ENCODE measurements around the gene RTN3.

Gene RTN3

GRCh38 chr11:63804259-63804658, 123.0 kb downstream of the RTN3 start:
- DNase-seq (ENCODE audit: extremely low spot score): no peak
- POLR2A ChIA-PET: no interaction called here
- TF ChIP-seq, protein P1, sequence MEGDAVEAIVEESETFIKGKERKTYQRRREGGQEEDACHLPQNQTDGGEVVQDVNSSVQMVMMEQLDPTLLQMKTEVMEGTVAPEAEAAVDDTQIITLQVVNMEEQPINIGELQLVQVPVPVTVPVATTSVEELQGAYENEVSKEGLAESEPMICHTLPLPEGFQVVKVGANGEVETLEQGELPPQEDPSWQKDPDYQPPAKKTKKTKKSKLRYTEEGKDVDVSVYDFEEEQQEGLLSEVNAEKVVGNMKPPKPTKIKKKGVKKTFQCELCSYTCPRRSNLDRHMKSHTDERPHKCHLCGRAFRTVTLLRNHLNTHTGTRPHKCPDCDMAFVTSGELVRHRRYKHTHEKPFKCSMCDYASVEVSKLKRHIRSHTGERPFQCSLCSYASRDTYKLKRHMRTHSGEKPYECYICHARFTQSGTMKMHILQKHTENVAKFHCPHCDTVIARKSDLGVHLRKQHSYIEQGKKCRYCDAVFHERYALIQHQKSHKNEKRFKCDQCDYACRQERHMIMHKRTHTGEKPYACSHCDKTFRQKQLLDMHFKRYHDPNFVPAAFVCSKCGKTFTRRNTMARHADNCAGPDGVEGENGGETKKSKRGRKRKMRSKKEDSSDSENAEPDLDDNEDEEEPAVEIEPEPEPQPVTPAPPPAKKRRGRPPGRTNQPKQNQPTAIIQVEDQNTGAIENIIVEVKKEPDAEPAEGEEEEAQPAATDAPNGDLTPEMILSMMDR (IDR thresholded peaks at IDR 0.05; ENCODE audit: control extremely low read depth, extremely low read depth, low read depth, missing control alignments): no peak
- CTCF ChIA-PET: no interaction called here

GRCh38 chr11:63805844-63806415, 124.6 kb downstream of the RTN3 start:
- POLR2A ChIA-PET: interaction anchor here (0.6 kb wide), 1 partner anchor 15 kb away, joined by 4 read pairs; no protein-coding TSS in a partner anchor
- CTCF ChIA-PET: interaction anchor here (0.8 to 1.7 kb wide), 3 partner anchors 10 to 195 kb away, joined by 3 to 4 read pairs (median 3); partner anchors contain the start of gene MARK2
- DNase-seq (ENCODE audit: extremely low spot score): no peak
- TF ChIP-seq, protein P1 (IDR thresholded peaks at IDR 0.05; ENCODE audit: control extremely low read depth, extremely low read depth, low read depth, missing control alignments): no peak

All from GM10248 (cell line).